HCT116 (cell line): ENCODE results near the gene RNF180. TPM values are rescaled to one million over a fixed set of nuclear protein-coding genes. Genes with fewer than 3 reads are reported as not detected.

Source experiments
- ATAC-seq: fragments of 200-7000 bp; cut with Tn5 transposase; 2 replicates; pipeline ENCODE4 v1.9.1; 2020; ENCODE audit warnings: mild to moderate bottlenecking, moderate library complexity
- BruUV-seq: library from RNA; stranded (reverse); fragments of 400-500 nt; replicated peaks from 2 replicates; lab custom pipeline; 2021; lab: Mats Ljungman, UMichigan
- CTCF ChIA-PET: fragments of 300-600 bp; sonication (Branson Sonifier 250); formaldehyde crosslinking; loops from one replicate; lab custom pipeline; 2021; ENCODE audit warnings: antibody characterized with exemption; lab: Charles Lee
- POLR2A ChIA-PET: fragments of 300-600, 350-600 bp; sonication (Branson Sonifier 250); formaldehyde crosslinking; loops from one replicate; lab custom pipeline; 2021; ENCODE audit warnings: antibody characterized with exemption; lab: Charles Lee
- RAD21 ChIA-PET, 2 experiments: fragments of 300-600 bp; sonication (Branson Sonifier 250); formaldehyde crosslinking; loops; one replicate each; lab custom pipeline; 2023; ENCODE audit warnings: low total read pairs in 2 of 2; ENCODE audit not compliant: uncharacterized antibody in 2 of 2, unreplicated experiment in 2 of 2, low non-redundant PET in 1 of 2; lab: Charles Lee
- DNase-seq: peaks from one replicate; pipeline ENCODE4 v3.0.0-alpha.2; 2010; ENCODE audit warnings: low read depth, low spot score
- H2AFZ ChIP-seq: fragments of 200-600 bp; shearing (Covaris generic), sonication (generic); 2 replicates; pipeline ENCODE4 v1.6.1; 2017; ENCODE audit warnings: low read depth, mixed run types, mixed read lengths, antibody characterized with exemption, low read length; ENCODE audit not compliant: poor library complexity, severe bottlenecking
- H3K27ac ChIP-seq: 2 replicates; pipeline ENCODE4 v1.5.1; 2012; ENCODE audit warnings: low read depth, low read length
- H3K27me3 ChIP-seq: fragments of 200-600 bp; sonication (generic); 2 replicates; pipeline ENCODE4 v1.6.1; 2016; ENCODE audit warnings: mixed run types, low read length, mixed read lengths; ENCODE audit not compliant: insufficient read depth
- H3K36me3 ChIP-seq, 2 experiments: fragments of 200-500 bp in 1 of 2; fragments of 200-600 bp in 1 of 2; sonication (Bioruptor generic) in 1 of 2; sonication (generic) in 1 of 2; 2 replicates each; pipeline versions ENCODE4 v1.5.1 to v1.6.1; 2014 to 2016; ENCODE audit warnings: low read length in 2 of 2, inconsistent platforms in 1 of 2, mixed read lengths in 1 of 2, mixed run types in 1 of 2; ENCODE audit not compliant: insufficient read depth in 2 of 2, control insufficient read depth in 1 of 2
- H3K4me1 ChIP-seq, 2 experiments: fragments of 200-600 bp in 1 of 2; sonication (generic) in 1 of 2; 2 replicates each; pipeline versions ENCODE4 v1.5.1 to v1.6.1; 2012 to 2017; ENCODE audit warnings: low read length in 2 of 2, inconsistent platforms in 1 of 2, mild to moderate bottlenecking in 1 of 2, mixed read lengths in 1 of 2, mixed run types in 1 of 2, moderate library complexity in 1 of 2; ENCODE audit not compliant: insufficient read depth in 2 of 2, control insufficient read depth in 1 of 2
- H3K4me2 ChIP-seq: fragments of 200-600 bp; sonication (generic); 2 replicates; pipeline ENCODE4 v1.6.1; 2017; ENCODE audit warnings: mixed run types, low read length, mixed read lengths
- H3K4me3 ChIP-seq, 2 experiments: fragments of 200-600 bp in 1 of 2; sonication (generic) in 1 of 2; replicated peaks in 1 of 2; 2 replicates each; pipeline ENCODE4 v1.5.1; 2011 to 2016; ENCODE audit warnings: low read length in 2 of 2, control low read depth in 1 of 2, low read depth in 1 of 2, mild to moderate bottlenecking in 1 of 2, mixed read lengths in 1 of 2, mixed run types in 1 of 2
- H3K79me2 ChIP-seq: fragments of 200-600 bp; sonication (generic); 2 replicates; pipeline ENCODE4 v1.6.1; 2017; ENCODE audit warnings: mild to moderate bottlenecking, mixed run types, low read length, moderate library complexity, mixed read lengths; ENCODE audit not compliant: insufficient read depth
- H3K9ac ChIP-seq: fragments of 200-600 bp; sonication (generic); 2 replicates; pipeline ENCODE4 v1.6.1; 2016; ENCODE audit warnings: low read length, mixed read lengths
- H3K9me2 ChIP-seq: fragments of 200-600 bp; sonication (generic), shearing (Covaris generic); 2 replicates; pipeline ENCODE4 v1.6.1; 2017; ENCODE audit warnings: mixed run types, mild to moderate bottlenecking, moderate library complexity; ENCODE audit not compliant: insufficient read depth
- H3K9me3 ChIP-seq, 2 experiments: fragments of 200-500 bp in 1 of 2; fragments of 200-600 bp in 1 of 2; sonication (Bioruptor generic) in 1 of 2; sonication (generic) in 1 of 2; 2 replicates each; pipeline ENCODE4 v1.6.1; 2014 to 2017; ENCODE audit warnings: low read length in 2 of 2, mixed read lengths in 2 of 2, inconsistent platforms in 1 of 2, low read depth in 1 of 2, mild to moderate bottlenecking in 1 of 2, mixed run types in 1 of 2, moderate library complexity in 1 of 2; ENCODE audit not compliant: control insufficient read depth in 1 of 2, insufficient read depth in 1 of 2
- H4K20me1 ChIP-seq: fragments of 200-600 bp; sonication (generic), shearing (Covaris generic); 2 replicates; pipeline ENCODE4 v1.6.1; 2017; ENCODE audit warnings: mixed run types, mild to moderate bottlenecking, moderate library complexity; ENCODE audit not compliant: insufficient read depth
- CBX3 ChIP-seq: IDR thresholded peaks from 2 replicates; pipeline ENCODE4 v1.6.1; 2012; ENCODE audit warnings: low read depth
- ELF1 ChIP-seq: IDR thresholded peaks from 2 replicates; pipeline ENCODE4 v1.6.1; 2012; ENCODE audit warnings: low read depth, borderline replicate concordance
- EZH2 ChIP-seq: fragments of 200-600 bp; sonication (generic); IDR thresholded peaks from 2 replicates; pipeline ENCODE4 v1.6.1; 2017; ENCODE audit warnings: antibody characterized with exemption, mixed run types
- FOSL1 ChIP-seq: IDR thresholded peaks from 2 replicates; pipeline ENCODE4 v1.6.1; 2012; ENCODE audit warnings: low read depth
- JUND ChIP-seq: IDR thresholded peaks from 2 replicates; pipeline ENCODE4 v1.6.1; 2012
- POLR2A ChIP-seq: IDR thresholded peaks from 2 replicates; pipeline ENCODE4 v1.7.0; 2011; ENCODE audit warnings: borderline replicate concordance; ENCODE audit not compliant: insufficient read depth, insufficient read length; ENCODE audit errors: extremely low read depth
- SIN3A ChIP-seq: IDR thresholded peaks from 2 replicates; pipeline ENCODE4 v1.6.1; 2012; ENCODE audit warnings: low read depth
- SP1 ChIP-seq: IDR thresholded peaks from 2 replicates; pipeline ENCODE4 v1.6.1; 2012; ENCODE audit warnings: low read depth
- intact Hi-C: fragments of 100-400 bp; cut with micrococcal nuclease; formaldehyde crosslinking; loops from 2 replicates; pipeline ENCODE4 v1.10.0; 2022
- total RNA-seq: library from RNA; stranded (reverse); gene quantifications from one replicate; pipeline ENCODE4 v1.2.1, GENCODE V29; 2021; ENCODE audit not compliant: unreplicated experiment
- TF ChIP-seq, protein P1 (sequence below): IDR thresholded peaks from 2 replicates; pipeline ENCODE4 v1.6.1; 2012
- TF ChIP-seq, protein P2 (sequence below): IDR thresholded peaks from 2 replicates; pipeline ENCODE4 v1.6.1; 2012
- TF ChIP-seq, protein P3 (sequence below), 3 experiments: fragments of 200-600 bp in 1 of 3; sonication (generic) in 1 of 3; IDR thresholded peaks in 2 of 3; conservative IDR thresholded peaks in 1 of 3; 2 replicates each; pipeline ENCODE4 v1.5.1; 2012 to 2017; ENCODE audit warnings: low read depth in 2 of 3, low read length in 2 of 3, antibody characterized with exemption in 1 of 3, borderline replicate concordance in 1 of 3, control low read depth in 1 of 3, mild to moderate bottlenecking in 1 of 3, mixed read lengths in 1 of 3, mixed run types in 1 of 3, moderate library complexity in 1 of 3; ENCODE audit not compliant: insufficient read depth in 1 of 3
- TF ChIP-seq, protein P4 (sequence below): IDR thresholded peaks from 2 replicates; pipeline ENCODE4 v1.6.1; 2011; ENCODE audit warnings: mild to moderate bottlenecking, low read length, moderate library complexity; ENCODE audit not compliant: insufficient replicate concordance; ENCODE audit errors: extremely low read depth

Gene RNF180
- total RNA-seq, 1 experiment from 2014 or later, result not detected

DNA sequence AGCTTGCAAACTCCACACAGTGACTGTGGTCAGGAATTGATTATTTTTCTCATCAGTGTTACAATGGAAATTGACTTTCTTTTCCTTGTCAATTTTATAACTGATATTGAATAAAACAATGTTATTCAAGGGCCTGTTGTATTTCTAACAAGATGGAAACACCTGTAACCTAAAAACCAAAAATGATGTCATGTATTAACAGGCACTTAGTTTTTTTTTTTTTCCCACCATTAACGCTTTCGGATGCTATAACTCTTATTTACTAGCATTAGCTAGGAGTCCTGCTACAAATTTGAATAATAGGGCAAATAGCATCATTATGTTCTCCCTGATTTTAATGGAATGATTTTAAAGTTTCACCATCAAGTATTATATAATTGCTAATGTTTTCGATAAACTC lies 30.3 kb downstream of the RNF180 start:
- no peaks in the 10 kb centered on the region for H3K36me3 ChIP-seq
- DNase-seq (no peak), ATAC-seq (no peak)
- BruUV-seq, result no TSS peak
- no peak overlapping the region for H3K4me2 ChIP-seq
- H3K9me2 ChIP-seq, result no peaks in the 10 kb centered on the region
- ChIA-PET CTCF (no interaction called here), RAD21 (no interaction called here)
- intact Hi-C loops, result no loop called here
- H2AFZ ChIP-seq, result no peak overlapping the region
- H3K9me3 ChIP-seq, result no peaks in the 10 kb centered on the region
- no peaks in the 10 kb centered on the region for H3K4me1 ChIP-seq
- no peaks in the 10 kb centered on the region for H3K79me2 ChIP-seq
- H3K9ac ChIP-seq, result no peak overlapping the region
- no peak overlapping the region for H3K27ac ChIP-seq
- H3K27me3 ChIP-seq, result no peaks in the 10 kb centered on the region
- H4K20me1 ChIP-seq, result no peaks in the 10 kb centered on the region
- H3K4me3 ChIP-seq, result no peak overlapping the region
- TF ChIP-seq POLR2A (no peak), SP1 (no peak), JUND (no peak), ELF1 (no peak), FOSL1 (no peak), CBX3 (no peak), SIN3A (no peak), EZH2 (no peak)
- TF ChIP-seq, protein P1, sequence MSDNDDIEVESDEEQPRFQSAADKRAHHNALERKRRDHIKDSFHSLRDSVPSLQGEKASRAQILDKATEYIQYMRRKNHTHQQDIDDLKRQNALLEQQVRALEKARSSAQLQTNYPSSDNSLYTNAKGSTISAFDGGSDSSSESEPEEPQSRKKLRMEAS, result no peak
- TF ChIP-seq, protein P2, sequence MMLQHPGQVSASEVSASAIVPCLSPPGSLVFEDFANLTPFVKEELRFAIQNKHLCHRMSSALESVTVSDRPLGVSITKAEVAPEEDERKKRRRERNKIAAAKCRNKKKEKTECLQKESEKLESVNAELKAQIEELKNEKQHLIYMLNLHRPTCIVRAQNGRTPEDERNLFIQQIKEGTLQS, result no peak
- TF ChIP-seq, protein P3, sequence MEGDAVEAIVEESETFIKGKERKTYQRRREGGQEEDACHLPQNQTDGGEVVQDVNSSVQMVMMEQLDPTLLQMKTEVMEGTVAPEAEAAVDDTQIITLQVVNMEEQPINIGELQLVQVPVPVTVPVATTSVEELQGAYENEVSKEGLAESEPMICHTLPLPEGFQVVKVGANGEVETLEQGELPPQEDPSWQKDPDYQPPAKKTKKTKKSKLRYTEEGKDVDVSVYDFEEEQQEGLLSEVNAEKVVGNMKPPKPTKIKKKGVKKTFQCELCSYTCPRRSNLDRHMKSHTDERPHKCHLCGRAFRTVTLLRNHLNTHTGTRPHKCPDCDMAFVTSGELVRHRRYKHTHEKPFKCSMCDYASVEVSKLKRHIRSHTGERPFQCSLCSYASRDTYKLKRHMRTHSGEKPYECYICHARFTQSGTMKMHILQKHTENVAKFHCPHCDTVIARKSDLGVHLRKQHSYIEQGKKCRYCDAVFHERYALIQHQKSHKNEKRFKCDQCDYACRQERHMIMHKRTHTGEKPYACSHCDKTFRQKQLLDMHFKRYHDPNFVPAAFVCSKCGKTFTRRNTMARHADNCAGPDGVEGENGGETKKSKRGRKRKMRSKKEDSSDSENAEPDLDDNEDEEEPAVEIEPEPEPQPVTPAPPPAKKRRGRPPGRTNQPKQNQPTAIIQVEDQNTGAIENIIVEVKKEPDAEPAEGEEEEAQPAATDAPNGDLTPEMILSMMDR (IDR thresholded peaks at IDR 0.05 in 2 of 3, conservative IDR thresholded peaks at IDR 0.05 in 1 of 3; ENCODE audit: borderline replicate concordance in 1 of 3, insufficient read depth in 1 of 3, low read depth in 2 of 3, low read length in 2 of 3), result no peak
- TF ChIP-seq, protein P4, sequence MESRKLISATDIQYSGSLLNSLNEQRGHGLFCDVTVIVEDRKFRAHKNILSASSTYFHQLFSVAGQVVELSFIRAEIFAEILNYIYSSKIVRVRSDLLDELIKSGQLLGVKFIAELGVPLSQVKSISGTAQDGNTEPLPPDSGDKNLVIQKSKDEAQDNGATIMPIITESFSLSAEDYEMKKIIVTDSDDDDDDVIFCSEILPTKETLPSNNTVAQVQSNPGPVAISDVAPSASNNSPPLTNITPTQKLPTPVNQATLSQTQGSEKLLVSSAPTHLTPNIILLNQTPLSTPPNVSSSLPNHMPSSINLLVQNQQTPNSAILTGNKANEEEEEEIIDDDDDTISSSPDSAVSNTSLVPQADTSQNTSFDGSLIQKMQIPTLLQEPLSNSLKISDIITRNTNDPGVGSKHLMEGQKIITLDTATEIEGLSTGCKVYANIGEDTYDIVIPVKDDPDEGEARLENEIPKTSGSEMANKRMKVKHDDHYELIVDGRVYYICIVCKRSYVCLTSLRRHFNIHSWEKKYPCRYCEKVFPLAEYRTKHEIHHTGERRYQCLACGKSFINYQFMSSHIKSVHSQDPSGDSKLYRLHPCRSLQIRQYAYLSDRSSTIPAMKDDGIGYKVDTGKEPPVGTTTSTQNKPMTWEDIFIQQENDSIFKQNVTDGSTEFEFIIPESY, result no peak
- TF ChIP-seq, all 23 proteins: peak for 0
- POLR2A ChIA-PET, result no interaction called here
